ENCODE data around the gene PTOV1.

DNA sequence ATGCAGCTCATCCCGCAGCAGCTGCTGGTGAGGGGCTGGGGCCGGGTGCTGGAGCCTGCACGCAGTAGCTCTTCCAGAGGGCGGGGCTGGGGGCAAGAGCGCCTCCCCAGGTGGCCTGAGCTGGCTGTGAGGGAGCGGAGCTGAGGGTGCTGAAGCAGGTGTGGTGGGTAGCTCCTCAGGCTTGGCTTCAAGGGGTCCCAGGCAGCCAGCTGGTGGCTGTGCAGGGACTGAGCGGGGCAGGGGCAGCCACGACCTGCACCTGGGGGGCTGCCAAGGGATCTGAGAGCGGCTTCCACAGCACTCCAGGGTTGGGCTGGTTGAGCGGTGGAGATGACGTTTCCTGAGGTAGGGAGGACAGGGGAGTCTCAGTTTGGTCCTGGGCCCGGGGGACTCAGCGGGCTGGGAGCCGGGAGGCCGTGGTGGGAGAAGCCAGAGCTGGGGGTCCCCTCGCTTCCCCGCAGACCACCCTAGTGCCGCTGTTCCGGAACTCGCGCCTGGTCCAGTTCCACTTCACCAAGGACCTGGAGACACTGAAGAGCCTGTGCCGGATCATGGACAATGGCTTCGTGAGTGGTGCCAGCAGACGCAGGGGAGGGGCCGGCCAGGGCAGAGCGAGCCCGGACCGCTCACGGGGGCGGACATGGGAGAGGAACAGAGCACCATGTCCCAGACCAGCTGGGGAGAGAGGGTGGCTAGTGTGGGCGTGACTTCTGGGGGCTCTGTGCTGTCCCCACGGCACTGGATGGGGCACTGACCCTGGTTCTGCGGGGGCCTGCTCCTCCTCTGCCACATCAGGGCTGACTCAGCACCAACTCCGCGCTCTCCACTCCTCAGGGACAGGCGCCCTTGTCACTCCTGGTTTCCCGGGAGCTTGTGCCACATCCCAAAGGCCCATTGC, 7.4 kb downstream of the PTOV1 start:
- TF ChIP-seq, protein P1, sequence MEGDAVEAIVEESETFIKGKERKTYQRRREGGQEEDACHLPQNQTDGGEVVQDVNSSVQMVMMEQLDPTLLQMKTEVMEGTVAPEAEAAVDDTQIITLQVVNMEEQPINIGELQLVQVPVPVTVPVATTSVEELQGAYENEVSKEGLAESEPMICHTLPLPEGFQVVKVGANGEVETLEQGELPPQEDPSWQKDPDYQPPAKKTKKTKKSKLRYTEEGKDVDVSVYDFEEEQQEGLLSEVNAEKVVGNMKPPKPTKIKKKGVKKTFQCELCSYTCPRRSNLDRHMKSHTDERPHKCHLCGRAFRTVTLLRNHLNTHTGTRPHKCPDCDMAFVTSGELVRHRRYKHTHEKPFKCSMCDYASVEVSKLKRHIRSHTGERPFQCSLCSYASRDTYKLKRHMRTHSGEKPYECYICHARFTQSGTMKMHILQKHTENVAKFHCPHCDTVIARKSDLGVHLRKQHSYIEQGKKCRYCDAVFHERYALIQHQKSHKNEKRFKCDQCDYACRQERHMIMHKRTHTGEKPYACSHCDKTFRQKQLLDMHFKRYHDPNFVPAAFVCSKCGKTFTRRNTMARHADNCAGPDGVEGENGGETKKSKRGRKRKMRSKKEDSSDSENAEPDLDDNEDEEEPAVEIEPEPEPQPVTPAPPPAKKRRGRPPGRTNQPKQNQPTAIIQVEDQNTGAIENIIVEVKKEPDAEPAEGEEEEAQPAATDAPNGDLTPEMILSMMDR (IDR thresholded peaks at IDR 0.05), result no peak
- no peak for TF ChIP-seq POLR2A (IDR thresholded peaks at IDR 0.05)
- no peak for TF ChIP-seq POLR2AphosphoS5 (IDR thresholded peaks at IDR 0.05)
- TF ChIP-seq EP300 (IDR thresholded peaks at IDR 0.05), result no peak

All from gastroesophageal sphincter (tissue), 3 donors.